Astrocyte (in vitro differentiated cells and primary cell): ENCODE measurements around the gene CTTNBP2NL.

Experiments
- EZH2 ChIP-seq: IDR thresholded peaks from 2 replicates; pipeline ENCODE4 v1.6.1; 2012; ENCODE audit warnings: mild to moderate bottlenecking, low read length, inconsistent platforms; ENCODE audit not compliant: insufficient read depth
- TF ChIP-seq, protein P1 (sequence below): IDR thresholded peaks from 2 replicates; pipeline ENCODE4 v1.5.1; 2011; ENCODE audit warnings: low read depth, mild to moderate bottlenecking, inconsistent platforms, low read length, moderate library complexity; ENCODE audit not compliant: insufficient read depth

DNA sequence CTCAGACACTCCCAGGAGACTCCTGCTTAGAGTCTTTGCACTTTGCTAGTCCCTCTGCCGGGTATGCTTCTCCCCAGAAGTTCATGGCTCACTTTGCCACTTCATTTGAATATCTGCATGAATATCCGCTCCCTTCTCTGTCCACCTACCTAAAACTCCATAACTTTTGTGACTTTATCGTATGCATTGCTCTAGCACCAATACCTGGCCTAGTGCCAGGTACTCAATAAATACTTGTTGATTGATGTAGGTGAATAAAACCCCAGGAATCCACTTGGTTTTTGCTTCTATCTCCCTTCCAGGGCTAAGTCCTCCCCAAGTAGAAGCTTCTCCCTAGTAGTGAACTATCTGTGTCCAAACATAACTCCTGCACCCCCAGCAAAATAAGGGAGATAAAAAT, 27.8 kb upstream of the CTTNBP2NL start:
- TF ChIP-seq, protein P1, sequence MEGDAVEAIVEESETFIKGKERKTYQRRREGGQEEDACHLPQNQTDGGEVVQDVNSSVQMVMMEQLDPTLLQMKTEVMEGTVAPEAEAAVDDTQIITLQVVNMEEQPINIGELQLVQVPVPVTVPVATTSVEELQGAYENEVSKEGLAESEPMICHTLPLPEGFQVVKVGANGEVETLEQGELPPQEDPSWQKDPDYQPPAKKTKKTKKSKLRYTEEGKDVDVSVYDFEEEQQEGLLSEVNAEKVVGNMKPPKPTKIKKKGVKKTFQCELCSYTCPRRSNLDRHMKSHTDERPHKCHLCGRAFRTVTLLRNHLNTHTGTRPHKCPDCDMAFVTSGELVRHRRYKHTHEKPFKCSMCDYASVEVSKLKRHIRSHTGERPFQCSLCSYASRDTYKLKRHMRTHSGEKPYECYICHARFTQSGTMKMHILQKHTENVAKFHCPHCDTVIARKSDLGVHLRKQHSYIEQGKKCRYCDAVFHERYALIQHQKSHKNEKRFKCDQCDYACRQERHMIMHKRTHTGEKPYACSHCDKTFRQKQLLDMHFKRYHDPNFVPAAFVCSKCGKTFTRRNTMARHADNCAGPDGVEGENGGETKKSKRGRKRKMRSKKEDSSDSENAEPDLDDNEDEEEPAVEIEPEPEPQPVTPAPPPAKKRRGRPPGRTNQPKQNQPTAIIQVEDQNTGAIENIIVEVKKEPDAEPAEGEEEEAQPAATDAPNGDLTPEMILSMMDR, result no peak
- TF ChIP-seq EZH2, result no peak
